Esophagus muscularis mucosa (tissue), 4 donors: ENCODE data around the gene STX8. TPM values are rescaled to one million over a fixed set of nuclear protein-coding genes. Genes with fewer than 3 reads are reported as not detected.

Source experiments
- DNase-seq: peaks from one replicate; pipeline ENCODE4 v3.0.0-alpha.2; 2017; ENCODE audit errors: extremely low spot score
- H3K27ac ChIP-seq, 4 donors: fragments of 200-600 bp; sonication (generic); replicated peaks in 1 of 4; 1 replicate in 3 of 4; 2 replicates in 1 of 4; pipeline ENCODE4 v1.5.1; 2016 to 2019; ENCODE audit warnings: mild to moderate bottlenecking in 1 of 4
- H3K27me3 ChIP-seq, 4 donors: fragments of 200-600 bp; sonication (generic); one replicate each; pipeline versions ENCODE4 v1.5.1 to v1.6.0; 2016 to 2019
- H3K36me3 ChIP-seq, 4 donors: fragments of 200-600 bp; sonication (generic); one replicate each; pipeline ENCODE4 v1.5.1; 2016 to 2019
- H3K4me1 ChIP-seq, 4 donors: fragments of 200-600 bp; sonication (generic); one replicate each; pipeline ENCODE4 v1.5.1; 2016 to 2019
- H3K4me3 ChIP-seq, 4 donors: fragments of 200-600 bp; sonication (generic); 1 replicate in 2 of 4; 2 replicates in 2 of 4; pipeline ENCODE4 v1.5.1; 2016 to 2019; ENCODE audit warnings: mild to moderate bottlenecking in 4 of 4, moderate library complexity in 1 of 4
- H3K9me3 ChIP-seq, 4 donors: fragments of 200-600 bp; sonication (generic); 1 replicate in 3 of 4; 2 replicates in 1 of 4; pipeline ENCODE4 v1.5.1; 2016 to 2019
- EP300 ChIP-seq: sonication (generic); formaldehyde crosslinking; IDR thresholded peaks from one replicate; pipeline ENCODE4 v1.6.1; 2017; ENCODE audit warnings: antibody characterized with exemption
- POLR2A ChIP-seq: fragments of 450-650 bp; IDR thresholded peaks from one replicate; pipeline ENCODE4 v1.6.1; 2017; ENCODE audit warnings: antibody characterized with exemption, moderate library complexity, mild to moderate bottlenecking, low read depth
- POLR2AphosphoS5 ChIP-seq, 2 donors: sonication (generic); formaldehyde crosslinking; IDR thresholded peaks; one replicate each; pipeline ENCODE4 v1.6.1; 2017; ENCODE audit warnings: antibody characterized with exemption in 2 of 2
- WGBS: methylation state at CpG from one replicate; pipeline ENCODE4 v1.1.5; 2018; 5-methylcytosine and 5-hydroxymethylcytosine counted together
- intact Hi-C: fragments of 100-400 bp; cut with DNase I; formaldehyde crosslinking; loops from one replicate; pipeline ENCODE4 v1.15.1; 2023
- total RNA-seq, 4 donors: library from RNA; depleted of rRNA; stranded (reverse); fragments of >200 nt; gene quantifications; one replicate each; pipeline versions ENCODE4 v1.1.0 to v1.2.1, GENCODE V29; 2016
- TF ChIP-seq, protein P1 (sequence below), 3 experiments: fragments of 200-600 bp in 2 of 3; fragments of 450-650 bp in 1 of 3; sonication (generic) in 2 of 3; IDR thresholded peaks; one replicate each; pipeline ENCODE4 v1.5.1; 2017 to 2019; ENCODE audit warnings: antibody characterized with exemption in 3 of 3, mild to moderate bottlenecking in 2 of 3, moderate library complexity in 1 of 3

Gene STX8
- total RNA-seq, 4 donors from 2014 or later, result 83.9 to 104 (median 94.5) TPM

DNA sequence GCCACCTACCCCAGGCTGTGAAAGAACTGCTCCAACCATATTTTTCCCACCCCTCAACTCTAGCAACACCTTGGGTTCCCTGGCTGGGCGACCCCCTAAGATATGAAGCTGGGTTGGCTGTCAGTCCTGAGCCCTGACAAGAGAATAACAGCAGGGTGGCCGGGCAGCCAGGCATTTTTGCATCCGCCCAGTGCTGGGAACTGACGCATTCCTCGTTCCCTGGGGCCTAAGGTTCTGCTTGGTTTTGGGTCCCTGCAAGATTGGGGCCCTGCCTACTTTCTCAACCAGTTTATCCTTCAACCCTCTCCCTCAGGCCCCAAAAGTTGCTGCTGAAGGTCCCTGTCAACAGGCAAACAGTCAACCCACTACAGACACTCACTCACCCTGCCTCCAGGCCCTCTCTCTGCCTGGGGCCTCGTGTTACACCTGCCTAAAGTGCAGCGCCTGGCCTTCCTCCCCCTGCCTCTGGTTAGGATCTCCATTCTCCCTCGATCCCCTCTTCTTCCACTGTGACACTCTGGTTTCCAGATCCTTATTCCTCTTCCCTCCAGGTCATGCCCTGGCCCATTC is 151.5 kb downstream of the STX8 start:
- WGBS, result 97% methylated on average over 8 of the region's 8 CpGs
- DNase-seq, result no peak
- Histone ChIP-seq H3K4me1 (peaks cover 8 to 20% (median 16%) of the 10 kb centered on the region in 4 donors), H3K27me3 (no peaks in the 10 kb centered on the region), H3K27ac (no peak overlapping the region), H3K36me3 (peaks cover 0 to 7% (median 3%) of the 10 kb centered on the region in 4 donors), H3K4me3 (no peak overlapping the region), H3K9me3 (no peaks in the 10 kb centered on the region)
- intact Hi-C loops, result loop anchor here (2.0 kb wide), 1 partner anchor 53 kb away; no protein-coding TSS in a partner anchor
- TF ChIP-seq POLR2A (no peak), POLR2AphosphoS5 (IDR thresholded peaks at IDR 0.05) (no peak), EP300 (no peak)
- TF ChIP-seq, protein P1, sequence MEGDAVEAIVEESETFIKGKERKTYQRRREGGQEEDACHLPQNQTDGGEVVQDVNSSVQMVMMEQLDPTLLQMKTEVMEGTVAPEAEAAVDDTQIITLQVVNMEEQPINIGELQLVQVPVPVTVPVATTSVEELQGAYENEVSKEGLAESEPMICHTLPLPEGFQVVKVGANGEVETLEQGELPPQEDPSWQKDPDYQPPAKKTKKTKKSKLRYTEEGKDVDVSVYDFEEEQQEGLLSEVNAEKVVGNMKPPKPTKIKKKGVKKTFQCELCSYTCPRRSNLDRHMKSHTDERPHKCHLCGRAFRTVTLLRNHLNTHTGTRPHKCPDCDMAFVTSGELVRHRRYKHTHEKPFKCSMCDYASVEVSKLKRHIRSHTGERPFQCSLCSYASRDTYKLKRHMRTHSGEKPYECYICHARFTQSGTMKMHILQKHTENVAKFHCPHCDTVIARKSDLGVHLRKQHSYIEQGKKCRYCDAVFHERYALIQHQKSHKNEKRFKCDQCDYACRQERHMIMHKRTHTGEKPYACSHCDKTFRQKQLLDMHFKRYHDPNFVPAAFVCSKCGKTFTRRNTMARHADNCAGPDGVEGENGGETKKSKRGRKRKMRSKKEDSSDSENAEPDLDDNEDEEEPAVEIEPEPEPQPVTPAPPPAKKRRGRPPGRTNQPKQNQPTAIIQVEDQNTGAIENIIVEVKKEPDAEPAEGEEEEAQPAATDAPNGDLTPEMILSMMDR (IDR thresholded peaks at IDR 0.05), result no peak

DNA sequence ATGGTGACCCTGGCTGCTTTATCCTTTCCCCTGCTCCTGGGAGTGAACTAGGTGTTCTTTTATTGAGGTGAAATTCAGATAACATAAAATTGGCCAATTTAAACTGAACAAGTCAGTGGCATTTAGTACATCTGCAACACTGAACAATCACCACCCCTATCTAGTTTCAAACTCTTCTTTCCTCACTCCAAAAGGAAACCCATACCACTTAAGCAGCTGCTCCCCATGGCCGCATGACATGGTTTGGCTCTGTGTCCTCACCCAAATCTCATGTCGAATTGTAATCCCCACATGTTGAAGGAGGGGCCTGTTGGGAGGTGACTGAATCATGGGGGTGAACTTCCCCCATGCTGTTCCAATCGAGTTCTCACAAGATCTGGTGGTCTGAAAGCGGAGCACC is 154.1 kb downstream of the STX8 start:
- TF ChIP-seq POLR2AphosphoS5 (IDR thresholded peaks at IDR 0.05) (no peak), POLR2A (no peak), EP300 (no peak)
- TF ChIP-seq, protein P1 (IDR thresholded peaks at IDR 0.05), result no peak
- peaks cover 0 to 7% (median 3%) of the 10 kb centered on the region in 4 donors for H3K36me3 ChIP-seq
- H3K4me3 ChIP-seq, result no peak overlapping the region
- H3K27me3 ChIP-seq, result no peaks in the 10 kb centered on the region
- no peaks in the 10 kb centered on the region for H3K9me3 ChIP-seq
- WGBS, result 91% methylated on average over 4 of the region's 4 CpGs
- peaks cover 0 to 7% (median 3%) of the 10 kb centered on the region in 4 donors for H3K4me1 ChIP-seq
- no peak for DNase-seq
- intact Hi-C loops, result no loop called here
- H3K27ac ChIP-seq, result no peak overlapping the region

DNA sequence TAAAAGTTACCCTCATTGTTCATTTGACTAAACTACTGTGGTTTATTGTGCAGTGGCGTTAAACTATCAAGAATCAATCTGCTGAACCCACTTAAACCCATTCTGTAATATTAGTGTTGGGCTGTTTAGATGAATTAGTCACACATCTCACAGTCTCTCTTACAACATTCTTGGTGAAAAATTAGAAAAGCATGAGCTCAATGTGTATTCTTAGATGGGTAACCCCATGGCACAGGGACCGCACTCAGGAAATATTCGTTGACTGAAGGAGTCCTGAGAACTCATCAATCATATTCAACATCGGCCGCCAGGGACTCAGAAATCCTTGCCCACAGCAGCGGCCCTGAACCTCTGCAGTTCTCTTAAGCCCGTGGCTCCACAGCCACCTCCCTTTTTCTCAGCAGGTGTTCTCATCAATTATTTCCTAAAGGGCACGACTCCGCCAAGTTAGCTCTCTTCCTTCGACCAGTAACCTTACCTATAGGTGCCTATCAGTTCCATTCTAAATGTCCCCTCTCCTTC is 155.6 kb downstream of the STX8 start:
- H3K9me3 ChIP-seq, result no peaks in the 10 kb centered on the region
- 81% methylated on average over 10 of the region's 10 CpGs for WGBS
- no peak overlapping the region for H3K27ac ChIP-seq
- no peak for DNase-seq
- TF ChIP-seq EP300 (no peak), POLR2A (no peak), POLR2AphosphoS5 (IDR thresholded peaks at IDR 0.05) (no peak)
- TF ChIP-seq, protein P1 (IDR thresholded peaks at IDR 0.05), result no peak
- intact Hi-C loops, result no loop called here
- no peaks in the 10 kb centered on the region for H3K27me3 ChIP-seq
- peaks cover 0 to 7% (median 3%) of the 10 kb centered on the region in 4 donors for H3K36me3 ChIP-seq
- peaks cover 0 to 7% (median 3%) of the 10 kb centered on the region in 4 donors for H3K4me1 ChIP-seq
- no peak overlapping the region for H3K4me3 ChIP-seq

DNA sequence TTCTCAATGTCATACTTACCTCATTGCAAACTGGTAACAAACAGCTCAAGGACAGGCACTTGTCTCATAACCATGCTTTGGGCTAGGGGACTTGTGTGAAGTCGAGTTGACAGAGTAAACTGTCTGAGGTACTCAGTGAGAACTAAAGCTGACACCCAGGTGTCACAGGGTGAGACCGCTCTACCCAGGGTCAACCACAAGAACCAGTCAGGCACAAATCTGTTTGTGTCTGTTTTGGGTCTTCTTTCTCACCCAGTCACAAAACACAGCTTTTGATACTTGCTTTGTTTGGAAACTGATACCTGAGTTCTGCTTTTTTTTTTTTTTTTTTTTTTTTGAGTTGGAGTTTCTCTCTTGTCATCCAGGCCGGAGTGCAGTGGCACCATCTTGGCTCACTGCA is 161.1 kb downstream of the STX8 start:
- Histone ChIP-seq H3K4me1 (peaks cover 0 to 9% (median 7%) of the 10 kb centered on the region in 4 donors), H3K27ac (no peak overlapping the region), H3K9me3 (no peaks in the 10 kb centered on the region), H3K27me3 (no peaks in the 10 kb centered on the region), H3K4me3 (no peak overlapping the region), H3K36me3 (no peaks in the 10 kb centered on the region)
- no peak for DNase-seq
- intact Hi-C loops, result no loop called here
- TF ChIP-seq, protein P1 (IDR thresholded peaks at IDR 0.05), result no peak
- TF ChIP-seq POLR2AphosphoS5 (IDR thresholded peaks at IDR 0.05) (no peak), POLR2A (no peak), EP300 (no peak)
- WGBS, result 89% methylated on average over 3 of the region's 3 CpGs

DNA sequence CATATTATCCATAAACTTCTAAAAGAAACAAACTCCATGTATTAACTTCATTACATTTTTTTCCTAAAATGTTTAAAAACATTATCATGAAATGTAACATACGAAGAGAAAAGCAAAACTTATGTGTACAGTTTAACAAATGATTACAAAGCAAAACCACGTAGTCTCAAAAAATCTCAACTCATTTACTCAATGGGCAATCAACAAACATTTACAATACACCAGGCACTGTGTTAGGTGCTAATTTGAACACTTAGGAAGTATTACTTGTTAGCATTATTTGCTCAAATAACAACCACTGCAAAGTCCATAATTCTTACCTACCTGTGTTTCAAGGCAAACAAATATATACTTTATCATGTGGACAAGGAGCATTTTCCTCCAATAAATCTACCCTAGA is 164.9 kb downstream of the STX8 start:
- H3K9me3 ChIP-seq, result no peaks in the 10 kb centered on the region
- H3K27ac ChIP-seq, result no peak overlapping the region
- H3K27me3 ChIP-seq, result no peaks in the 10 kb centered on the region
- H3K4me3 ChIP-seq, result no peak overlapping the region
- peaks cover 0 to 22% (median 19%) of the 10 kb centered on the region in 4 donors for H3K4me1 ChIP-seq
- intact Hi-C loops, result no loop called here
- H3K36me3 ChIP-seq, result no peaks in the 10 kb centered on the region
- no peak for TF ChIP-seq POLR2AphosphoS5 (IDR thresholded peaks at IDR 0.05)
- no peak for TF ChIP-seq POLR2A
- TF ChIP-seq, protein P1 (IDR thresholded peaks at IDR 0.05), result no peak
- TF ChIP-seq EP300, result no peak
- DNase-seq, result no peak
- WGBS, result 94% methylated on average over 2 of the region's 2 CpGs
